ENCODE data around the gene LETMD1.
"Not testable (repeated sequence)": the region's sequence is repeated elsewhere in the genome, so short reads cannot be mapped to it uniquely, and the experiment has no call there.

LETMD1 gene

GRCh38 chr12:51014467-51014866 is 33.7 kb upstream of the LETMD1 start:
- H3K27ac ChIP-seq (ENCODE audit: extremely low read depth, low read depth, low read length); POLR2A ChIA-PET: not testable (repeated sequence)
- CTCF ChIA-PET: interaction anchor here (1.0 kb wide), 1 partner anchor 327 kb away, joined by 3 read pairs; no protein-coding TSS in a partner anchor

GRCh38 chr12:51017452-51017851 is 30.7 kb upstream of the LETMD1 start:
- H3K4me1 ChIP-seq (ENCODE audit: control insufficient read depth, insufficient read depth, low read length): peaks cover 13% of the 10 kb centered on the region
- no peak overlapping the region for H3K27ac ChIP-seq (ENCODE audit: extremely low read depth, low read depth, low read length)
- CTCF ChIA-PET: no interaction called here
- H3K9me3 ChIP-seq (ENCODE audit: control insufficient read depth, insufficient read depth, low read depth, low read length): no peaks in the 10 kb centered on the region
- no peak overlapping the region for H3K4me3 ChIP-seq (ENCODE audit: low read depth, low read length)
- POLR2A ChIA-PET: no interaction called here
- H3K36me3 ChIP-seq (ENCODE audit: control insufficient read depth in 2 of 2, insufficient read depth in 1 of 2, low read length in 2 of 2): no peaks in the 10 kb centered on the region; a peak in 1 of 3 replicates
- TF ChIP-seq PRDM6 (tag by site-specific recombination; IDR thresholded peaks at IDR 0.05) (peak; percentile 79), ZNF248 (tag by site-specific recombination; IDR thresholded peaks at IDR 0.05) (no peak)

More at GRCh38 chr12:51014467-51014866, 33.7 kb upstream of the LETMD1 start:
- peak; percentile 81 for TF ChIP-seq KLF1 (tag by site-specific recombination; IDR thresholded peaks at IDR 0.05)
- peak; percentile 57; the same call in 1 of the 2 replicates for TF ChIP-seq PRDM6 (tag by site-specific recombination; IDR thresholded peaks at IDR 0.05)
- peak; percentile 69 for TF ChIP-seq SP7 (tag by site-specific recombination; IDR thresholded peaks at IDR 0.05)
- TF ChIP-seq OSR2 (tag by site-specific recombination; IDR thresholded peaks at IDR 0.05): peak; percentile 77
- peak; percentile 94 for TF ChIP-seq EGR2 (tag by site-specific recombination; IDR thresholded peaks at IDR 0.05; ENCODE audit: low read depth)
- TF ChIP-seq ZFHX2 (tag by site-specific recombination; conservative IDR thresholded peaks at IDR 0.05): peak; percentile 94
- not testable (repeated sequence) for H3K36me3 ChIP-seq (ENCODE audit: control insufficient read depth in 2 of 2, insufficient read depth in 1 of 2, low read length in 2 of 2); H3K9me3 ChIP-seq (ENCODE audit: control insufficient read depth, insufficient read depth, low read depth, low read length); H3K4me3 ChIP-seq (ENCODE audit: low read depth, low read length)
- H3K4me1 ChIP-seq (ENCODE audit: control insufficient read depth, insufficient read depth, low read length): peaks cover 17% of the 10 kb centered on the region

GRCh38 chr12:51018956-51019355 is 29.2 kb upstream of the LETMD1 start:
- CTCF ChIA-PET: interaction anchor here (0.7 kb wide), 1 partner anchor 63 kb away, joined by 4 read pairs; no protein-coding TSS in a partner anchor
- TF ChIP-seq ZFP41 (tag by site-specific recombination; IDR thresholded peaks at IDR 0.05; ENCODE audit: borderline replicate concordance) (no peak), ZNF341 (tag by site-specific recombination; IDR thresholded peaks at IDR 0.05; ENCODE audit: low read depth) (no peak), ZNF518A (tag by site-specific recombination; conservative IDR thresholded peaks at IDR 0.05; ENCODE audit: low read depth) (no peak), ZNF416 (tag by site-specific recombination; IDR thresholded peaks at IDR 0.05) (no peak), ZSCAN23 (tag by site-specific recombination; IDR thresholded peaks at IDR 0.05) (no peak), ZBTB1 (tag by site-specific recombination; IDR thresholded peaks at IDR 0.05) (no peak), PRDM6 (tag by site-specific recombination; IDR thresholded peaks at IDR 0.05) (no peak), ZNF596 (tag by site-specific recombination; IDR thresholded peaks at IDR 0.05) (no peak), ZNF146 (tag by site-specific recombination; IDR thresholded peaks at IDR 0.05) (no peak), ZNF777 (tag by site-specific recombination; IDR thresholded peaks at IDR 0.05; ENCODE audit: borderline replicate concordance) (no peak), CTCF (tag by site-specific recombination; IDR thresholded peaks at IDR 0.05) (no peak), ZNF791 (tag by site-specific recombination; IDR thresholded peaks at IDR 0.05) (no peak), HOXC10 (CRISPR knock-in tag; IDR thresholded peaks at IDR 0.05) (no peak)

More at GRCh38 chr12:51018956-51019355, 29.2 kb upstream of the LETMD1 start:
- no peaks in the 10 kb centered on the region; a peak in 1 of 3 replicates for H3K36me3 ChIP-seq (ENCODE audit: control insufficient read depth in 2 of 2, insufficient read depth in 1 of 2, low read length in 2 of 2)
- POLR2A ChIA-PET: interaction anchor here (0.6 to 1.5 kb wide), 2 partner anchors 26 to 64 kb away, joined by 3 to 4 read pairs; partner anchors contain the start of gene CSRNP2
- no peak overlapping the region for H3K4me3 ChIP-seq (ENCODE audit: low read depth, low read length)
- peaks cover 5% of the 10 kb centered on the region; the same call in 1 of the 2 replicates for H3K4me1 ChIP-seq (ENCODE audit: control insufficient read depth, insufficient read depth, low read length)
- no peak overlapping the region for H3K27ac ChIP-seq (ENCODE audit: extremely low read depth, low read depth, low read length)
- H3K9me3 ChIP-seq (ENCODE audit: control insufficient read depth, insufficient read depth, low read depth, low read length): no peaks in the 10 kb centered on the region

Measured in HEK293 (cell line).